ENCODE results near the gene CLRN1.

- TF ChIP-seq CTCF (IDR thresholded peaks at IDR 0.05) (no peak), POLR2AphosphoS5 (IDR thresholded peaks at IDR 0.05) (no peak), EP300 (IDR thresholded peaks at IDR 0.05) (no peak)
Observed at GRCh38 chr3:150978566-150979148, 6.1 kb upstream of the CLRN1 start.
